Measurements from ENCODE around the gene FRK.

The FRK gene

DNA sequence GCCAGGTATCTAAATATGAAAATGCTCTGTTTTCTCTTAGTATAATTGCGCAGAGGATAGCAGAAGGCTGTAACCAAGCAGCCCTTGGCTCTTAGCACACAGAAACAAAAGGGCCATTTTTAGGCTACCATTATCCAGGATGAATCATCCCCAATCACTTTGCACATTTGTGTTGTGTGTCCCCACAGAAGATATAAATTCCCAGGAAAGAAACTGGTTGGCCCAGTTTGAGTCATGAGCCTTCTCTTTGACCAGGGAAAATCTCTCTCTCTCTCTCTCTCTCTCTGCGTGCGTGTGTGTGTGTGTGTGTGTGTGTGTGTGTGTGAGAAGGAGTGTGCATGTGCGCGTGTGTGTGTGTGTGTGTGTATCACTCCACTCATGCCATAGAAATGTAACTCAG, 178.5 kb downstream of the FRK start:
- DNase-seq: no peak

Measured in fibroblast of skin of scalp (primary cell).